Mammary microvascular endothelial cell (primary cell): Measurements from ENCODE around the gene SCUBE1. TPM values are rescaled to one million over a fixed set of nuclear protein-coding genes. Genes with fewer than 3 reads are reported as not detected.

ENCODE experiments used
- total RNA-seq: library from RNA; depleted of rRNA; stranded (reverse); fragments of >200 nt; gene quantifications from 2 replicates; pipeline ENCODE4 v1.2.3, GENCODE V29; 2015

Gene SCUBE1
- under 0.01 and 0.30 TPM in 2 replicates for total RNA-seq

GRCh38 chr22:43343262-43343669 lies at the start of gene SCUBE1:
Gene SCUBE1 (minus strand): TSS chr22:43343372. CDS start chr22:43343261, 111 bp downstream.

GRCh38 chr22:43186272-43187170 lies 156.7 kb downstream of the SCUBE1 start, which contains the start of gene TTLL12:
Gene TTLL12 (minus strand): TSS chr22:43187134. CDS start chr22:43187069, 65 bp downstream.

GRCh38 chr22:43151251-43152002 lies 191.7 kb downstream of the SCUBE1 start, which contains the start of gene TSPO:
Gene TSPO (plus strand): TSS chr22:43151559. CDS start chr22:43159239, 7,680 bp downstream.

Other genes with a start within 250 kb of the SCUBE1 start
- 0.39 and 0.53 TPM in 2 replicates for gene BIK, start 232.6 kb downstream of the SCUBE1 start, total RNA-seq
- 20.2 and 24.5 TPM in 2 replicates for gene MCAT, start 200.0 kb downstream of the SCUBE1 start, total RNA-seq
- 967 and 1,033 TPM in 2 replicates for gene TSPO, start 191.8 kb downstream of the SCUBE1 start, total RNA-seq
- gene TTLL12, start 156.2 kb downstream of the SCUBE1 start, total RNA-seq = 78.5 and 89.1 TPM in 2 replicates
- gene MPPED1, start 68.6 kb upstream of the SCUBE1 start, total RNA-seq = not detected in 2 replicates